Measurements from ENCODE around the gene ZNF524.

Gene ZNF524

GRCh38 chr19:55642153-55643002 lies 42.3 kb downstream of the ZNF524 start:
- DNase-seq (ENCODE audit: low read depth) = no peak

DNA sequence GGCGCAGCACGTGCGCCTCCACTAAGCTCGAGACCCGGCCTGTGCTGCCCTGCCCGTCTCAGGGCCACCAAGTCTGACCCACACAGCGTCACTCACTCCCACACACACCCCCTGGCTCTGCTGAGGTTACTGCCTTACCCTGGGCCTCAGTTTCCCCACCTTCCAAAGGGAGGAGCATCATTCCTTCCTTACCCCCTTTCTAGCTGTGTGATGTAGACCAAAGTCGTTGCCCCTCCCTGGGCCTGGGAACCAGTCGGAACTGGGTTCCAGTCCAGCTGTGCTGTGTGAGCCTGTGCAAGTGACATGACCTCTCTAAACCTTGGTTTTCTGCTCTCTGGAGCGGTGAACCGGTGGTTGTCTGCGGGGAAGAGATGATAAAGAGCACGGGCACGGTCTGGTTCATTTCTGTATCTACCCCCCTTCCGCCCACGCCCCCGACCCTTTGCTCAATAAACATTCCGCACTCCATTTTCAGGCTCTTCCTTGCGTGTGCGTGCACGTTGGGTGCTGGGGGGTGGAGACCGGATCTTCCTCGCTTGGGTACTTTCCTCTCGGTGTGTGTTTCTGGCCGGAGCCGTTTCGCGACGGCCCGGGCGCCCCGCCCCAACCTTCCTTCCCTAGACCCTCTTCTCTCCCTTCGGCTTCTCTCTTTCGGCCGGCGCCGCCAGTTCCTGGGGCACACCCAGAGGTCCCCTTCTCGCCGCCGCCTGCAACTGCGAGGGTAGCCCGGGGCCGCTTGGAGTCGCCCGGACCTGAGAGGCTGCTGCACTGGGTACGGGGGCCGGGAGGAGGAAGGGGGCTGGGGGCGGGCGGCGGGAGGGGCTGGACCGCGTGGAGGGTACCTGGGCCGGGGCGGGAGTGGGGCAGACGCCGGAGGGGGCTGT lies 43.2 kb downstream of the ZNF524 start, which contains the start of gene ZNF581:
Gene ZNF581 (plus strand): TSS at position 647 of the 884 bp plus-strand sequence. CDS start 923 bp downstream, outside the sequence.
- DNase-seq (ENCODE audit: low read depth) = peak; percentile 69

- DNase-seq (ENCODE audit: low read depth) = no peak
Observed at GRCh38 chr19:55643887-55644176, 43.7 kb downstream of the ZNF524 start.

- no peak for DNase-seq (ENCODE audit: low read depth)
Observed at GRCh38 chr19:55644191-55644833, 44.2 kb downstream of the ZNF524 start.

- DNase-seq (ENCODE audit: low read depth) = no peak
Observed at GRCh38 chr19:55644842-55645511, 44.9 kb downstream of the ZNF524 start.

GRCh38 chr19:55645512-55645881 lies 45.4 kb downstream of the ZNF524 start:
- DNase-seq (ENCODE audit: low read depth) = no peak

GRCh38 chr19:55646889-55647731 lies 47.0 kb downstream of the ZNF524 start:
- no peak for DNase-seq (ENCODE audit: low read depth)

- DNase-seq (ENCODE audit: low read depth) = no peak
Observed at GRCh38 chr19:55647732-55648584, 47.9 kb downstream of the ZNF524 start, which contains the start of gene CCDC106. CCDC106 (plus strand) TSS chr19:55648212; CDS start chr19:55649047, 835 bp downstream.

GRCh38 chr19:55648585-55649267 lies 48.6 kb downstream of the ZNF524 start:
- no peak for DNase-seq (ENCODE audit: low read depth)

- DNase-seq (ENCODE audit: low read depth) = no peak
Observed at GRCh38 chr19:55649268-55650125, 49.4 kb downstream of the ZNF524 start.

DNA sequence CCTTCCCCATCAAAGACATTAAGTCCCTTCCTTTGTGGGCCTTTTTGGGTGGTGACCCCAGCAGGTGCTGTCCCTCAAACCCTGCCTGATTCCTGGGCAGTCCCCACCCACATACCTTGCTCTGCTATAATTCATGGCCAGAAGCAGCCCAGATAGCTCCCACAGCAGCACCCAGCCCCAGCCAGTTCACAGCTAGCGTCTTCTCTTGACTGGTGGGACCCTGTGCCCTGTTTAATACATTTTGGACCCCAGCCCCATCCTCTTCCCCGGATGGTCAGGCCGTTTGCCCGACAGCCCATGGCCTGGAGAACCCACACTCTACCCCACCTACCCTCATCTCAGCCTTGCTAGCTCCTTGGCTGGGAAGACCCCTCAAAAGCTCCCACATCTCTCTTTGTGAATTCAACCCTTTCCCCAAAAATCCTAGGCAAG lies 50.1 kb downstream of the ZNF524 start:
- DNase-seq (ENCODE audit: low read depth) = no peak

DNA sequence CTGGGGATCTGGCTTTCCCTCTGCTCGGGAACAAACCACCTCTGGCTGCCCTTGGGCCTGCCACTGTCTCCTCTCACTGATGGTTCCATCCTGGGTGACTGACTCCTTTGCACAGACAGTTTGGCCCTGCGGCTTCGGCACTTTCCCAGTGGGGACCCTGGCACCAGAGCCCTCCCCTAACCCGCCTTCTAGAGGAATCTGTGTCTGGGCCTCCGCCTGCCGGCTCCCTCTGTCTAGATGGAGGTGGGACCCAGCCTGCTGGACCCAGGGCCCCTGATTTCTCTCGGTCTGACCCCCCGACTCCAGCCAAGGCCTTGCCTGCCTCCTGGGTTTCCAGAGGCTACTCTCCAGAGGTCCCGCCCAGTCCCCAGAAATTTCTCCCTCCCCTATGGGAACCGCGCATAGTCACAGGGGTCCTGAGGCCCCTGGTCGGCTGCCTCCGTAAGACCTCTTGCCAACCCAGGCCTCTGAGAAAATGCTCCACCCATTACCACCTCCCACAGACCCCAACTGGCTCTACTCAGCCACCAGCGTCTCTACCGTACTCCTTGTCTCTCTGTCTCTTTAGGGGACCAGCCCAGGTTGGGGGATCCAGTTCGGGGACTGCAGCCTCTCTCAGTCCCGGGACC lies 50.6 kb downstream of the ZNF524 start:
- no peak for DNase-seq (ENCODE audit: low read depth)

DNA sequence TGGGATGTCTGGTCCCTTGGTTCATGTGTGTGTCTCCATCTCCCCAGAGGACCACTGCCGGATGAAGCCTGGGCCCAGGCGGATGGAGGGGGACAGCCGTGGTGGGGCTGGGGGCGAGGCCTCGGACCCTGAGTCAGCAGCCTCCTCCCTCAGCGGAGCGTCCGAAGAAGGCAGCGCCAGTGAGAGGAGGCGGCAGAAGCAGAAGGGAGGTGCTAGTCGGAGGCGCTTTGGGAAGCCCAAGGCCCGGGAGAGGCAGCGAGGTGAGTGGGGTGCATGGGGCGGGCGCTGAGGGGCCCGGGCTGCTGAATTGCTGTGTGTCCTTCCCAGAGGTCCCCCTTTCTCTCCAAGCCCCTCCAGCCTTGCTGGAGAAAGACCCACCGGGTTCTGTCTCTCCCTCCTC lies 51.1 kb downstream of the ZNF524 start:
- no peak for DNase-seq (ENCODE audit: low read depth)

DNA sequence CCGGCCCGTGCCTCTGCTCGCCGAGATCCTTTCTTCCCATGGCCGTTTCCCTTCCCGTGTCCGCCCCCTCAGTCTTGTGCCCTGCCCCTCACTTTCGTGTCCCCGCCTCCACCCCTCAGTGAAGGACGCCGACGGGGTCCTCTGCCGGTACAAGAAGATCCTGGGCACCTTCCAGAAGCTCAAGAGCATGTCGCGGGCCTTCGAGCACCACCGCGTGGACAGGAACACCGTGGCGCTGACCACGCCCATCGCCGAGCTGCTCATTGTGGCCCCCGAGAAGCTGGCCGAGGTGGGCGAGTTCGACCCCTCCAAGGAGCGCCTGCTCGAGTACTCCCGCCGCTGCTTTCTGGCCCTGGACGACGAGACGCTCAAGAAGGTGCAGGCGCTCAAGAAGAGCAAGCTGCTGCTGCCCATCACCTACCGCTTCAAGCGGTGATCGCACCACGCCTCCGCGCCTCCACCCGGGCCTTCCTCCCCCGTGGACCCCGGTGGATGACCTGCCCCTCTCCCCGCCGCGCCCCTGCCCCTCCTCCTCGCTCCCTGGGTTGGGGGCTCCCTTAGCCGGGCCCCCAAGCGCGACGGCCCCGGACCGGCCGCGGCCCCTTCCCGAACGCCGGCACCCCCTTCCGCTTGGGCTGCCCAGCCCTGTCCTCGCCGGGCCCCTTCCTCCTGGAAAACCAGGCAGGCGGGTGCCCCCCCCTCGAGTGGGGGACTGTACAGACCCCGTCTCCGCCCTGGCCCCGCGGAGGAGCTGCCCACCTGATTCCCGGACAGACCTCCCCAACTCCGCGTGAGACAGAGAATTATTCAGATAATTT lies 52.4 kb downstream of the ZNF524 start:
- DNase-seq (ENCODE audit: low read depth) = no peak

All from stimulated activated CD8-positive, alpha-beta memory T cell treated with anti-CD3 and anti-CD28 coated beads, Interleukin-4, amount 100 ng/mL, for 24 hours (primary cell).